Smooth muscle cell (in vitro differentiated cells): ENCODE measurements around the gene FAM171A1. TPM values are rescaled to one million over a fixed set of nuclear protein-coding genes. Genes with fewer than 3 reads are reported as not detected.

Experiments
- DNase-seq: peaks from one replicate; lab custom pipeline; 2025; ENCODE audit not compliant: unreplicated experiment; lab: John Stamatoyannopoulos, UW
- H2AFZ ChIP-seq: fragments of 200-600 bp; sonication (generic); 2 replicates; pipeline ENCODE4 v1.6.0; 2016; ENCODE audit warnings: antibody characterized with exemption, low read depth, mild to moderate bottlenecking
- H3F3A ChIP-seq: fragments of 200-600 bp; sonication (generic); 2 replicates; pipeline ENCODE4 v1.6.0; 2017; ENCODE audit warnings: antibody characterized with exemption, low read depth
- H3K27ac ChIP-seq: fragments of 200-600 bp; sonication (generic); 2 replicates; pipeline ENCODE4 v1.5.1; 2016; ENCODE audit warnings: low read depth, mild to moderate bottlenecking
- H3K27me3 ChIP-seq: fragments of 200-600 bp; sonication (generic); 2 replicates; pipeline ENCODE4 v1.6.1; 2016; ENCODE audit warnings: low read depth, mild to moderate bottlenecking
- H3K36me3 ChIP-seq: fragments of 200-600 bp; sonication (generic); 2 replicates; pipeline ENCODE4 v1.5.1; 2016; ENCODE audit warnings: low read depth
- H3K4me1 ChIP-seq: fragments of 200-600 bp; sonication (generic); 2 replicates; pipeline ENCODE4 v1.5.1; 2016; ENCODE audit warnings: low read depth
- H3K4me2 ChIP-seq: fragments of 200-600 bp; sonication (generic); 2 replicates; pipeline ENCODE4 v1.6.0; 2016; ENCODE audit warnings: mild to moderate bottlenecking
- H3K4me3 ChIP-seq: fragments of 200-600 bp; sonication (generic); 2 replicates; pipeline ENCODE4 v1.5.1; 2016; ENCODE audit warnings: mild to moderate bottlenecking
- H3K79me2 ChIP-seq: fragments of 200-600 bp; sonication (generic); 2 replicates; pipeline ENCODE4 v1.6.0; 2016; ENCODE audit warnings: low read depth, mild to moderate bottlenecking
- H3K9ac ChIP-seq: fragments of 200-600 bp; sonication (generic); 2 replicates; pipeline ENCODE4 v1.6.0; 2016; ENCODE audit warnings: low read depth
- H3K9me3 ChIP-seq: fragments of 200-600 bp; sonication (generic); replicated peaks from 2 replicates; pipeline ENCODE4 v1.5.1; 2016; ENCODE audit warnings: low read depth
- H4K20me1 ChIP-seq: fragments of 200-600 bp; sonication (generic); 2 replicates; pipeline ENCODE4 v1.6.0; 2016; ENCODE audit warnings: low read depth
- CTCF ChIP-seq: fragments of 200-600 bp; sonication (generic); IDR thresholded peaks from 2 replicates; pipeline ENCODE4 v1.5.1; 2017; ENCODE audit warnings: borderline replicate concordance, mild to moderate bottlenecking, antibody characterized with exemption; ENCODE audit not compliant: insufficient read depth, poor library complexity, severe bottlenecking
- WGBS: methylation state at CpG from one replicate; pipeline ENCODE4 v1.1.7; 2016; ENCODE audit warnings: low lambda C conversion rate; 5-methylcytosine and 5-hydroxymethylcytosine counted together
- polyA plus RNA-seq: library from polyadenylated mRNA; unstranded; fragments of >200 nt; fragmentation: Nextera tagmentation; extraction: Ambion mirVana; gene quantifications from 2 replicates; pipeline ENCODE4 v1.2.1, GENCODE V29; 2016
- total RNA-seq: library from RNA; depleted of rRNA; stranded (reverse); fragments of >200 nt; gene quantifications from 2 replicates; pipeline ENCODE4 v1.2.3, GENCODE V29; 2014

The FAM171A1 gene
- total and polyA plus RNA-seq, 2 experiments from 2014 or later: 25.5 to 37.2 TPM

GRCh38 chr10:15367296-15368085 lies 3.6 kb downstream of the FAM171A1 start:
- Histone ChIP-seq H3K27ac (no peak overlapping the region), H4K20me1 (peaks cover 63% of the 10 kb centered on the region), H3F3A (peaks cover 9% of the 10 kb centered on the region), H3K27me3 (no peaks in the 10 kb centered on the region), H3K4me2 (no peak overlapping the region), H3K9me3 (no peaks in the 10 kb centered on the region), H2AFZ (no peak overlapping the region), H3K9ac (no peak overlapping the region), H3K79me2 (peaks cover 71% of the 10 kb centered on the region), H3K4me1 (peaks cover 9% of the 10 kb centered on the region), H3K4me3 (no peak overlapping the region), H3K36me3 (no peaks in the 10 kb centered on the region)
- no peak for DNase-seq
- TF ChIP-seq CTCF: no peak
- WGBS: 95% methylated on average over 8 of the region's 8 CpGs

GRCh38 chr10:15365692-15366091 lies 5.4 kb downstream of the FAM171A1 start:
- Histone ChIP-seq H3K36me3 (no peaks in the 10 kb centered on the region), H3K4me3 (no peak overlapping the region), H3F3A (no peaks in the 10 kb centered on the region), H3K4me2 (no peak overlapping the region), H4K20me1 (peaks cover 79% of the 10 kb centered on the region), H3K9ac (no peak overlapping the region), H2AFZ (no peak overlapping the region), H3K4me1 (peaks cover 9% of the 10 kb centered on the region), H3K27me3 (no peaks in the 10 kb centered on the region), H3K9me3 (no peaks in the 10 kb centered on the region), H3K79me2 (peaks cover 89% of the 10 kb centered on the region), H3K27ac (no peak overlapping the region)
- no peak for DNase-seq
- WGBS: 100% methylated on average over 1 of the region's 1 CpG
- TF ChIP-seq CTCF: no peak

GRCh38 chr10:15364001-15364400 lies 7.1 kb downstream of the FAM171A1 start:
- Histone ChIP-seq H3F3A (no peaks in the 10 kb centered on the region), H3K9ac (no peak overlapping the region), H3K9me3 (no peaks in the 10 kb centered on the region), H4K20me1 (peaks cover 96% of the 10 kb centered on the region), H3K27me3 (no peaks in the 10 kb centered on the region), H2AFZ (no peak overlapping the region), H3K79me2 (peaks cover 88% of the 10 kb centered on the region), H3K4me1 (peaks cover 4% of the 10 kb centered on the region), H3K27ac (no peak overlapping the region), H3K4me2 (no peak overlapping the region), H3K36me3 (no peaks in the 10 kb centered on the region), H3K4me3 (no peak overlapping the region)
- DNase-seq: no peak
- 96% methylated on average over 4 of the region's 4 CpGs for WGBS
- no peak for TF ChIP-seq CTCF

GRCh38 chr10:15363031-15363430 lies 8.1 kb downstream of the FAM171A1 start:
- Histone ChIP-seq H3K9me3 (no peaks in the 10 kb centered on the region), H3K27me3 (no peaks in the 10 kb centered on the region), H4K20me1 (peaks cover 96% of the 10 kb centered on the region), H2AFZ (no peak overlapping the region), H3K4me2 (peak overlapping the region; percentile 55), H3K4me1 (peaks cover 4% of the 10 kb centered on the region), H3K4me3 (no peak overlapping the region), H3K27ac (peak overlapping the region; percentile 7), H3F3A (no peaks in the 10 kb centered on the region), H3K36me3 (no peaks in the 10 kb centered on the region), H3K9ac (no peak overlapping the region), H3K79me2 (peaks cover 88% of the 10 kb centered on the region)
- no peak for TF ChIP-seq CTCF
- DNase-seq: no peak
- 7% methylated on average over 7 of the region's 7 CpGs for WGBS
